HG02973 (cell line): ENCODE data around the gene ZER1.
A peak's percentile ranks its signal among the peaks of the same experiment; 100 is the strongest.
"Not testable (repeated sequence)": the region's sequence is repeated elsewhere in the genome, so short reads cannot be mapped to it uniquely, and the experiment has no call there.

Source experiments
- ATAC-seq: cut with Tn5 transposase; IDR thresholded peaks from one replicate; pipeline ENCODE4 v1.9.1; 2021; ENCODE audit warnings: moderate library complexity; ENCODE audit not compliant: unreplicated experiment

ZER1 gene

DNA sequence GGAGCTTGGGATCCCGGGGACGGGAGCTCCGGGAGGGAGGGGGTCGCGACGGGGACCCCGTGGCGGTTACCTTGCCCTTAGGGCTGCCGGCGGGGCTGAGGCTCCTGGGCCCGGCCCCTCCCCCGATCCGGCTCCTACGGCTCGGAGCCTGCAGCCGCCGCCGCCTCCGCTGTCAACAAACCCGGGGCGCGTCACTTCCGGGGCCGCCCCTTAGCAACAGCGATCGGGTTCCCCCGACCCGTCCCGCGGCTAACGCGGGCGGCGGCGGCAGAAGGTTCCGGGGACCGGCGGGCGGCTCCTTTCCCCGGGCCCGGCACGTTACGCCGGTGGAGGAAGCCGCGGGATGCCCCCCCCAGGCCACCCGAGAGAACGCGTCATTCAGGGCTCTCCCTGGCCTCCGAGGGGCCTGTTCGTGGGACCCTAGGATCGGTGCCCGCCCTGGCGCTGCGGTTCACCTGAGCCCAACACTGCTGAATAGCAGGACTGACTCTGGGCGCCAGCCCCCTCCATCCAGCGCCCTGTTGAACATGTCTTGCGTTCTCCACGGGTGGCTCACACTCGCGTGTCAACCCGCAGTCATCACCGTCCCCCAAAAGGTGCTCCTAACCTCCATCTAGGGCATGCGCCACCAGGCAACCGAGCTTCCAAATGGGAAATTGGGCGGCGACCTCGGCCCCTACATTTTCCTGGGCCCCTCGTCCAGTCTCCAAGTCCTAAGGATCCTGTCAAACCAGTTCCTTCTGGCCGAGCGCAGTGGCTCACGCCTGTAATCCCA, at the start of gene ZER1:
Gene ZER1, minus strand, starts transcription at position 183 of the 775 bp plus-strand sequence. CDS start 16,362 bp downstream, outside the sequence.
- peak; percentile 85 for ATAC-seq

DNA sequence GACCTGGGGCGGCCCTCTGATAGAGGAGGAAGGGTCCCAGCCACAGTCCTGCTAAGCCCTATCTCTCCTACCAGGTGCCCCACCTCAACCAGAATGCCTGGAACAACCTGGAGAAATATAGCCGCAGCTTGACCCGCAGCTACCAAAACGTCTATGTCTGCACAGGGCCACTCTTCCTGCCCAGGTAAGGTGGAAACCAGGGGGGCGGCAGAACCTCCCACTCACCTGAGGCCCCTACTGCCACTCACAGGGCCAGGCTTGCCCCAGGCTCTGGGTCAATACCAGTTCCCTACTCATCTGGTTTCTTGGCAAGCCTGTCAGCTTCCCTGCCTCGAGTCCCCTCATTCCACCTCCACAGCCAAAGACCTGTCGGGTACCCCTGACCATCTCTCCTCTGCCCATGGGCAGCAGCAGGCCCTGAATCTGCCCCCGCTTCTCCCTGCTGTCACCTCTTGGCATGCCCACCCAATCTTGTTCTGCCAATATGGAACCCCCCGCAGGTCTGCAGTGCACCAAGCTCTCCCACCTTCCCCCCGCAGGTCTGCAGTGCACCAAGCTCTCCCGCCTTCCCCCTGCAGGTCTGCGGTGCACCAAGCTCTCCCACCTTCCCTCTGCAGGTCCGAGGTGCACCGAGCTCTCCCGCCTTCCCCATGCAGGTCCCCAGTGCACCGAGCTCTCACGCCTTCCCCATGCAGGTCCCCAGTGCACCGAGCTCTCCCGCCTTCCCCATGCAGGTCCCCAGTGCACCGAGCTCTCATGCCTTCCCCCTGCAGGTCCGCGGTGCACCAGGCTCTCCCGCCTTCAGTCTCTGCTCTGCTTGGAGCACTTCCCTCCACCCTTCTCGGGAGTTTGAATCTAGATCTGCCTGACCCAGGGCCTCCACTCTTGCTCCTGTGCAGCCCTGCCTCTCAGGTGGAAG, 49.2 kb upstream of the ZER1 start:
- ATAC-seq: no peak

DNA sequence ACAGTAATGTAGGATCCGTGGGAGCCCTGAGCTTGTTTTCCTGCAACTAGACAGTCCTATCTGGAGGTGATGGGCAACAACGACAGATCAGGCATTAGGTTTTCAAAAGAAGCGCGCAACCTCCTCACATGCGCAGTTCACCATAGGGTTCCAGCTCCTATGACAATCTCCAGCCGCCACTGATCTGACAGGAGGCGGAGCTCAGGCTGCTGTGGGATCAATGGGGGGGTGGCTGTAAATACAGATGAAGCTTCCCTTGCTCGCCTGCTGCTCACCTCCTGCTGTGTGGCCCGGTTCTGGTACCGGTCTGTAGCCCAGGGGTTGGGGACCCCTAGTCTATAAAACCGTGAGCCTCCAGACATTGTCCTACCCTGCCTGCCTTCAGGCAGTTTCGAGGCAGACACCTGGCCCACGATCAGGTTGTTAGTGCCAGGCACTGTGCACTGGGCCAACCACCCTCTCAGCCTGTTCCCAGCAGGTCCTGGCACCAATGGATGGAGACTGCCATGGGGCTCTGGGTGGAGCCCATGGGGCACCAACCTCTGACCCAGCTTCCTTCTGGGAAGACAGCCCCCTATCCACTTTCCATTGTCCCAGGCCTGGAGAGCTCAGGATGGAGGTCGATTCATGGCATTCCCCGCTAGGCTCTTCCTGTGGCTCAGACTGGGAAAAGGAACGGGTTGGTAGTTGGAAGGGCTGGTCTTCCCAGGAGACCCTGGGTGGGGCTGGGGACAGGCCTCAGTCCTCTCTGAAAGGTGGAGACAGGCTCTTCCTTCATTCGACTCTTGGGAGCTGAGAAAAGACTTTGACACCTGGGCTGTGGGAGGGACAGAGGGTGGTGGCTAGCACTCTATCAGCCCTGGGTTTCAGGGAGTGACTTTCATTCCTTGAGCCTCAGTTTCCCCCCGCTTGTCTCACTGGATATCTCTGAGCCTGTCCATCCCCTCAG, 48.3 kb upstream of the ZER1 start:
- ATAC-seq: no peak

DNA sequence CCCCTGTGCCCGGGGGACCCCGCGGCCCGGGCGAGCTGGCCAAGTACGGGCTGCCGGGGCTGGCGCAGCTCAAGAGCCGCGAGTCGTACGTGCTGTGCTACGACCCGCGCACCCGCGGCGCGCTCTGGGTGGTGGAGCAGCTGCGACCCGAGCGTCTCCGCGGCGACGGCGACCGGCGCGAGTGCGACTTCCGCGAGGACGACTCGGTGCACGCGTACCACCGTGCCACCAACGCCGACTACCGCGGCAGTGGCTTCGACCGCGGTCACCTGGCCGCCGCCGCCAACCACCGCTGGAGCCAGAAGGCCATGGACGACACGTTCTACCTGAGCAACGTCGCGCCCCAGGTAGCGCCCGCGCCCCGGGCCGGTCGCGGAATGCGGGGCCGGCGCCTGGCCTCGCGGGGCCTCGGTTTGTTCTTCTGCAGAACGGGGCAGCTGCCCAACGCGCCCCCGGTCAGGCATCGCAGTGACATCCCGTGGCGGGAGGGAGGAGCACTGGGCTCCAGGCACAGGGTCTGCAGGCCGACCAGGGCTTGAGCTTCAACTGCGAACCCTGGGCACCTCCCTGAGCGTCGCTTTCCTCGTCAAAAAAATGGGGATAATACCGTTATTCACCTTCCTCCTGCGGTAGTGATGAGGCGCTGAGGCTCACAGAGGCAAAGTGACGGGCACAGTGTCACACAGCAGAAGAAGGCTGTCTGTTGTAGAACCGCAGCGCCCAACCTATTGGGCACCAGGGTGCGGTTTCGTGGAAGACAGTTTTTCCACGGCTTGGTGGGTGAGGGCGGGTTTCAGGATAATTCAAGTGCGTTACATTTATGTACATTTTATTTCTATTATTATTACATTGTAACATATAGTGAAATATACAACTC, 47.4 kb upstream of the ZER1 start:
- ATAC-seq: peak; percentile 20

DNA sequence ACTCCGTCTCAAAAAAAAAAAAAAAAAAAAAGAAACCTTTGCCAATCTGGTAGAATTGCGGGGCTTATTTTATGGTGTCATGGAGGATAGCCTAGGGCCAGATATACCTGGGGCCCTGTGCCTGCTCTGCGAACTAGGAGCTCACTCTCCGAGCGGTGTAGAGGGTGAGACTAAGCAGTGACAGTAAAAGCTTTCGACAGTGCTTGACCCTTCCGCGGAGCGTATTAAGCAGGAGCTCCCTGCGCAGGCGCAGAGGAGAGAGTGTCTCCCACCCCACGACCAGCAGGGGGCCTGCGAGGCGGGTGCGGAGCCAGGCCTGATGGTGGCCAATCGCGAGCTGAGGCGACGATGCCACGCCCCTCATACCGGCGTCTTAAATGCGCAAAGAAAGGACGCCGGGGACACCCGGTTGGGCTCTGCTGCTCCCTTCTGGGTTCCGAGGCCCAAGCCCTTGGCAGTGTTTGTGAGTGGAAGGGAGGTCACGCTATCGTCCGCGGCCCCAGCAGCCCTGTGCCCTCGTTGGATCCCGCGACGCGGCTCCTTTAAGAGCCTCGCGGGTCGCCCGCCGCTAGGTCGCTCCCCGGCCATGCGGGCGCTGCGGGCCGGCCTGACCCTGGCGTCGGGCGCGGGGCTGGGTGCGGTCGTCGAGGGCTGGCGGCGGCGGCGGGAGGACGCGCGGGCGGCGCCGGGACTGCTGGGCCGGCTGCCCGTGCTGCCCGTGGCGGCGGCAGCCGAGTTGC, 46.5 kb upstream of the ZER1 start, which contains the start of gene ENDOG:
Gene ENDOG, plus strand, starts transcription at position 402 of the 740 bp plus-strand sequence. Its CDS starts 185 bp downstream, at position 587.
- peak; percentile 83 for ATAC-seq

DNA sequence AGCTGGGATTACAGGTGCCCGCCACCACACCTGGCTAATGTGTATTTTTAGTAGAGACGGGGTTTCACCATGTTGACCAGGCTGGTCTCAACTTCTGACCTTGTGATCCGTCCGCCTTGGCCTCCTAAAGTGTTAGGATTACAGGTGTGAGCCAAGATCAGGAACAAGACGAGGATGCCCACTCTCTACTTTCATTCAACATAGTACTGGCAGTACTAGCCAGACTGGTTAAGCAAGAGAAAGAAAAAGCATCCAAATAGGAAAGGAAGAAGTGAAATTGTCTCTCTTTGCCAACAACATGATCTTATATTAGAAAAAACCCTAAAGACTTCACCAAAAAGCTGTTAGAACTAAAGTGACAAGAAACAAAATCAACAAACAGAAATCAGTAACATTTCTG, 39.1 kb upstream of the ZER1 start:
- ATAC-seq: no peak

DNA sequence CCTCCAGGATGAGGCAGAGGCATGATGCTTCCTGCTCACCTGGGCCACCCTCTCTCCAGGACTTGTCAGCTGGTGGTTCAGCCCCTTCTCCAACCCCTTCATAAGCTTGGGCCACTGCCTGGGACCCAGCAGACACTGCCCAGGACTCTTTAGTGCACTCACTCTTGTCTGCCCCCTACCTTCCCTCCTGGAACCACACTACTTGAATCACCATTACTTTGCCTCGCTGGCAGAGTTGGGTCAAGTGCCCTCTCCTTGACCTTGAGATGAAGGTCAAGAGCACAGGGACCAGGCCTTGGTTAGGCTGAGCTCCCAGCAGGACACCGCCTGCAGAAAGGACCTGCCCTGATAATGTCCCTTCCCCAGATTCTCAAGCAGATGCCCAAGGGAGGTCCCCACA, 38.1 kb upstream of the ZER1 start:
- no peak for ATAC-seq

DNA sequence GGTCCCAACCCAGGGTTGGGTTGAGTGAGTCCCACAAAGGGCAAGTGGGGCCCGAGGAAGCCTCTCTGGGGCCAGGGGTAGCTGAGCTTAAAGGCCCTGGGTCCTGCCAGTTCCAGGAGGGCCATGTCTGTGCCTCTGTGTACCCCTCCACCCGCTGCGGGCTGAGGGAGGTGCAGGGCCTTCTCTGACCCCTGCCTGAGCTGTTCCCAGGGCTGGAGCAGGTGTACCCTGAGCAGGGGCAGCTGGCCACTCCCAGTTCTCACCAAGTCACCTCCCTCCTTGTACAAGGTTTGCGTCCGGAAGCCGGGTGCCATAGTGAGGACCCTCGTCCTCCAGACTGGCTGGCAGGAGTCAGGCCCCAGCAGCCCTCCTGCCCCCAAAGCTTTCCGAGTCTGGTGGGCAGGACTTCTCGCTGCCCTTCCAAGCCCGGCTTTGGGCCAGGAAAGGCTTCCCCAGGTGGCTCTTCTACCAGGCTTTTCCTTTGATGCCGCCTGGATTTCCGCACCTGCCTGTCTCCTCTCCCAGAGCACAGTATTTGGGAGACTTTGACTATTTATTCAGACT, 37.4 kb upstream of the ZER1 start:
- no peak for ATAC-seq

DNA sequence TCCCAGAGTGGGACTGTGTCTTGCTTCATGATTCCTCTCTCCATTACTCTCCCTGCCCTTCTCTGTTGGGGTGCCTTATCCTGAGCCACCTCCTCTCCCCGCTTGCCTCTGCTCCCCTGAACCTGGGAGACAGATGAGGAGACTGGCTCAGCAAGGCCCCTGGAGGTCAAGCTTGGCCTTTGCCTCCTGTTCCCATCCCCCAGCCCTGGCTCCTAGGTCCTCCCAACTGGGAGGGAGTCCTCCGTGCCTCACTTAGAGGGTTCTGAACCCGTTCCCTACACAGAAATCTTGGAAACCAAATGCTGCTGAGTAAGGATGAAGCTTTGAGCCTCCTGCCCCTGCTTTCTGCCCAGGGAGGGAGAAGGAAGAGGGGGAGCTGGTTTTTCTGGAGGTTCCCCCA, 36.8 kb upstream of the ZER1 start:
- ATAC-seq: no peak

DNA sequence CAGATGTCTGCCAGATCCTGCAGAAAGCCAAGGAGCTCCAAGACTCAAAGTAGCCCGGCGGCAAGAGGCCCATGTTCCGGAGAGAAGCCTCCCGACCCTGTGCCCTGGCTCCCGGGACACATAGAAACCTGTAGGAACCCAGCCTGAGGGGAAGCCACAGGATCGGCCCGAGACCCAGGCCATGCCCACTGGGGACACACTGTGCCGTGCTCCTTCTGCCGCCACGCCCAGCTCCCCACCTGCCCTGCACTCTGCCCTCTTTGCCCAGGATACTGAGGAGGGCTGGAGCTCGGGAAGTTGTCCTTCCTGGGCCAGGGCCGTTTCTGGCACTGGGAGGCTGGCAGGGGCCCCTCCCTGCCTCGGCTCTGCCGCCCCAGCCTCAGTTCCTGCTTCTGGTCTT, 36.1 kb upstream of the ZER1 start:
- ATAC-seq: no peak

DNA sequence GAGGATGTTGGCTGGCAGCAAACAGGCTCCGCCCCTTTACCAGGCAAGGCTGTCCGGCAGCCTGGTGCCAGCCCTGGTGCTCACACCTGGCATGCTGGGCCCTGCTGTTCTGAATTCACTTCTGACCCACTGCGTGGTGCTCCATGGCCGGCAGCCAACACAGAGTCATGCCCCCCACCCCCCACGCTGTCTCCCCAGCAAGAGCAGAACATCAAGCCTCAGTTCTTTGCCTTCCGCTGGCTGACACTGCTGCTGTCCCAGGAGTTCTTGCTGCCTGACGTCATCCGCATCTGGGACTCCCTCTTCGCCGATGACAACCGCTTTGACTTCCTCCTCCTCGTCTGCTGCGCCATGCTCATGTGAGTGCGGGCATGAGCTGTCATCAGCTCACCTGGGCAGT, 33.9 kb upstream of the ZER1 start:
- no peak for ATAC-seq

DNA sequence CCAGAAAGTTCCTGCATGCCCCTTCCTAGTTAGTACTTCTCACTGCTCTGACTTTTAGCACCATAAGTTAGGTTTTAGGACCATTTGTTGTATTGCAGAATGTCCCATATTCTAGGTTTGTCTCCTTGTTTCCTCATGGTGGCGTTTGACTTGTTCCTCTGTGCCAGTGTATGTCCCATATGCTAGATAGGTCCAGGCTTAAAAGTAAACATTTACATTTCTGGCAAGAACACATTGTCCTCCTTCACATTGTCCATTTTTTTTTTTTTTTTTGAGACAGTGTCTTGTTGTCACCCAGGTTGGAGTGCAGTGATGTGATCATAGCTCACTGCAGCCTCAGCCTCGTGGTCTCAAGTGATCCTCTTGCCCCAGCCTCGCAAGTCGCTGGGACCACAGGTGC, 30.8 kb upstream of the ZER1 start:
- ATAC-seq: no peak

DNA sequence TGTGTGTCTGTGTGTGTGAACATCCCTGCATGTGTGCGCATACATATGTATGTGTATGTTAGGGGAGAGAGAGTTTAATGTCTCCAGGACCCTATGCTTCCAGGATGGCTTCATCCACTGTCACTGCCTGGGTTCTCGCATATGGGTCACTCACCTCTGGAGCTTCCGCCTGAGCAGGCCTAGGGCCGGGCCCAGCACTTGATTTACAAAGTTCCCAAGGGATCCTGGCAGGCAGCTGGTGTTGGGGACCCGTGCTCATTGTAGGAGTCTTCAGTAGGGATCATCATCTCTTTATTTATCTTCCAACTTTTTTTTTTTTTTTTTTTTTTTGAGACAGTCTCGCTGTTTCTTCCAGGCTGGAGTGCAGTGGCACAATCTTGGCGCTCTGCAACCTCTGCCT, 28.3 kb upstream of the ZER1 start:
- no peak for ATAC-seq

DNA sequence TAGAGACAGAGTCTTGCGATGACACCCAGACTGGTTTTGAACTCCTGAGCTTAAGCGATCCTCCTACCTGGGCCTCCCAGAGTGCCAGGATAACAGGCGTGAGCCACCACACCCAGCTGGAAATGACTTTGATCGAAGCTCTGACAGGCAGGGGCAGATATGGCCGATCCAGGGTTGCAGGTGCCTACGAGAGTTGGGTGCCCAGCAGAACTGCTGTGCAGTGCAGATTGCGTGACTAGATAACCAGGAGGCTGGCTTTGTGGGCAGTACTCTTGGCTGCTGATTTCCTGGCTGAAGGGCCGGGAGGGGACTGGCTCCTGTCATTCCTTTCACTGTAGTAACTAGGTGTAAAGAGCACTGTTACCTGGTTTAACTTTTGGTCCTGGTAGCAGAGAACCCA, 27.2 kb upstream of the ZER1 start:
- no peak for ATAC-seq

DNA sequence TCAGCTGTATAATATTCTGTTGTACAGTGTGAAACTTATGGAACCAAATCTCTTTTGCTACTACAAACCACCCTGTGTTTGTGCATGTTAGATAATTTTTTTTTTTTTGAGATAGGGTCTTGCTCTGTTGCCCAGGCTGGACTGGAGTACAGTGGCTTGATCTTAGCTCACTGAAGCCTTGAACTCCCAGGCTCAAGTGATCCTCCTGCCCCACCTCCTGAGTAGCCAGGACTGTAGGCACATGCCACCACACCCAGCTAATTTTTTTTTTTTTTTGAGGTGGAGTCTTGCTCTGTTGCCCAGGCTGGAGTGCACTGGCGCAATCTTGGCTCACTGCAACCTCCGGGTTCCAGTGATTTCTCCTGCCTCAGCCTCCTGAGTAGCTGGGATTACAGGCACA, 23.2 kb upstream of the ZER1 start:
- not testable (repeated sequence) for ATAC-seq

DNA sequence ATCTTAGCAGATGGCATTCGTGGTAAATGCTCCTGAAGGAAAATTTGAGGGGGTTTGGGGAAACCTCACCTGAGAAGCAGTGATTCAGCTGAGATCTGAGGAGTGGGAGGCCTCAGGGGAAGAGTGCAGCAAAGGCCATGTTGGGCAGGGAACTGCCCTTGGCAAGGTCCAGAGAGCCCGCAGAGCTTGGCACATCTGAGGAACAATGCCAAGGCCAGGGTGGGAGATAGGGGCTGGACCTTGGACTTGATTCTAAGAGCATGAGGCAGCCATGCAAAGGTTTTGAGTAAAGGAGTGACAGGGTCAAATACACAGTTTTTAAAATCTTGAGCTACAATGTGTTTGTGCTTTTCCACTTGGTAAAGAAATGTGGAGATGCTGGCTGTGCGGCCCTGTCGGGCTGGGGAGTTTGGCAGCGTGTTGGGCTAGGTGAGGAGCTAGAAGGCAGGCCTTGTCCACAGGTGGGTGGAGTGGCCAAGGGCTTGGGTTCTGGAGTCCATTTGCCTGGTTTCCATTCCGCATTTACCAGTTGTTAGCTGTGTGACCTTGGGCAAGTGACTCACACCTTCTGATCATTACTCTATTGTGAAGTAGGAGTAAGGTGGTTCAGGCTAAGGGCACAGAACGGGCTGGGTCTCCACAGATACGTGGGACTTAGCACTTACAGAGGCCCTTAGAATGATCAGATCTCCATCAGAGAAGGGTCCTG, 21.4 kb upstream of the ZER1 start:
- no peak for ATAC-seq

DNA sequence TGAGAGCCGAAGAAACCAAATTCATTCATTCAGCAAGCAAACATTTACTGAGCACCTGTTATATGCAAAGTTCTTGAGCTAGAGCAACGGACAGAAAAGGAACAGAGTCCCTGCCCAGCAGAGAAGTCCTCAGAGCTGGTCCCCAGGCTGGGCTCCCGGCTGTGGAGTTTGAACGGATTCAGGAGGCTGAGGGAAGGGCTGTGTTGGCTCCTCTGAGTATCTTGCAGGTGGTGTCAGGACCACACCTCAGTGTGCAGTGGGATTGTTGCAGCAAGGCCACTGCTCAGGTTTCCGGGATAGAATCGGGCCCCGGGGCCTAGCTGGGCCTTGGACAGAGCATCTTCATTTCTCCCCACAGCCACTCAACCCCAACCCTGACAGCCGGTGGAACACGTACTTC, 20.4 kb upstream of the ZER1 start:
- ATAC-seq: no peak

DNA sequence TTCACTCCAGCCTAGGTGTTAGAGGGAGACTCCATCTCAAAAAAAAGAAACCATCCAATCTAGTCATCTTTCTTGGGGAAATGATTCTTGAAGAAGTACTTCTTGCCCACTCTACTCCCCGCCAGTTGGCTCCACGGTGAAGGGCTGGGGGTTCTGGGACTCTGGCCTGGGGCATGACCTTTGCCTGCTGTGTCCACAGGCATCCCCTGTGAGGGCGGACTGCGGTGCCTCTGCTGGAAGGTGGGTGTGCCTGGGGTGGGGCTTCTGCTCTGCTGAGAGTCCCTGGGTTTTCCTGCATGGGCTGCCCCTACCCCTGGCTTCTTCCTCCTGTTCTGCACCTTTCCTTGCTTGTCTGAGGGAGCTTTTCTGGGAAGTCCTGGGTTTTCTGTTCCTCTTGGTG, 18.8 kb upstream of the ZER1 start:
- ATAC-seq: no peak
